Measurements from ENCODE around the gene PJA1. TPM values are rescaled to one million over a fixed set of nuclear protein-coding genes. Genes with fewer than 3 reads are reported as not detected.

Gene PJA1
- total RNA-seq, 1 donor from 2014 or later = 59.5 TPM

DNA sequence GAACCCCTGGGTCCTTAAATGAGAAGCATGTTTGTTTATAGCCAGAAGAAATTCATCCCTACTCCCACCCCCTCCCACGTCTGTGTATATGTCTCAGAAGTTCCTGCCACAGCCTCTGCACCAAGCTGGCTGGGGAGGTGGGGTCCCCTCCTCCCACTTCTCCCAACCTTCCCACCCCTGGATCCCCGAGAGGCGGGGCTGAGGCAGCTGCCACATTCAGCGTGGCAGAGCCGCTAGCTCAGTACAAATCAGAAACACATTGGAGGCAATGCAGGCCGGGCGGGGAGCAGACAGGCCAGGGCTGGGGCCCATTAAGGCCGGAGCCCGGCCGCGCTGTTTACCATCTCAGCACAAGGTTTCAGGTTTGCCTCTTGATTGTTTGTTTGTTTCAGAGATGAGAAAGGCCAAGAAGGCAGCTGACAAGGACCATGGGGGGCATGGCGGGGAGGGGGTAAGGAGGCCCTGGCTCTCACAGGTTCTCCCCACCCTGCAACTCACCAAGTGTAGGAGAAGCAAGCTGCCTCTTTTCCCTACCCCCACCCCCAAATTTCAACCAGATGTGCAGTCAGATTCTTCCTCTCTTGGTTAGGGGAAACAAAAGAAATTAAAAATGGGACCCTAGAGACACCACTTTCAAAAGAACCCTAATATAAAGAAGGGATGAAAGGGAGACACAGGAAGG, 22.3 kb downstream of the PJA1 start:
- Mint-ChIP-seq H3K4me1 (peaks cover 58% of the 10 kb centered on the region), H3K36me3 (ENCODE audit: low read depth) (no peaks in the 10 kb centered on the region), H3K27ac (ENCODE audit: unreplicated experiment) (no peak overlapping the region), H3K4me3 (no peak overlapping the region), H3K9me3 (no peaks in the 10 kb centered on the region), H3K27me3 (ENCODE audit: low read depth) (no peaks in the 10 kb centered on the region)
- DNase-seq (ENCODE audit: low read depth, low spot score) = no peak
- TF ChIP-seq, protein P1, sequence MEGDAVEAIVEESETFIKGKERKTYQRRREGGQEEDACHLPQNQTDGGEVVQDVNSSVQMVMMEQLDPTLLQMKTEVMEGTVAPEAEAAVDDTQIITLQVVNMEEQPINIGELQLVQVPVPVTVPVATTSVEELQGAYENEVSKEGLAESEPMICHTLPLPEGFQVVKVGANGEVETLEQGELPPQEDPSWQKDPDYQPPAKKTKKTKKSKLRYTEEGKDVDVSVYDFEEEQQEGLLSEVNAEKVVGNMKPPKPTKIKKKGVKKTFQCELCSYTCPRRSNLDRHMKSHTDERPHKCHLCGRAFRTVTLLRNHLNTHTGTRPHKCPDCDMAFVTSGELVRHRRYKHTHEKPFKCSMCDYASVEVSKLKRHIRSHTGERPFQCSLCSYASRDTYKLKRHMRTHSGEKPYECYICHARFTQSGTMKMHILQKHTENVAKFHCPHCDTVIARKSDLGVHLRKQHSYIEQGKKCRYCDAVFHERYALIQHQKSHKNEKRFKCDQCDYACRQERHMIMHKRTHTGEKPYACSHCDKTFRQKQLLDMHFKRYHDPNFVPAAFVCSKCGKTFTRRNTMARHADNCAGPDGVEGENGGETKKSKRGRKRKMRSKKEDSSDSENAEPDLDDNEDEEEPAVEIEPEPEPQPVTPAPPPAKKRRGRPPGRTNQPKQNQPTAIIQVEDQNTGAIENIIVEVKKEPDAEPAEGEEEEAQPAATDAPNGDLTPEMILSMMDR (conservative IDR thresholded peaks at IDR 0.05) = no peak

DNA sequence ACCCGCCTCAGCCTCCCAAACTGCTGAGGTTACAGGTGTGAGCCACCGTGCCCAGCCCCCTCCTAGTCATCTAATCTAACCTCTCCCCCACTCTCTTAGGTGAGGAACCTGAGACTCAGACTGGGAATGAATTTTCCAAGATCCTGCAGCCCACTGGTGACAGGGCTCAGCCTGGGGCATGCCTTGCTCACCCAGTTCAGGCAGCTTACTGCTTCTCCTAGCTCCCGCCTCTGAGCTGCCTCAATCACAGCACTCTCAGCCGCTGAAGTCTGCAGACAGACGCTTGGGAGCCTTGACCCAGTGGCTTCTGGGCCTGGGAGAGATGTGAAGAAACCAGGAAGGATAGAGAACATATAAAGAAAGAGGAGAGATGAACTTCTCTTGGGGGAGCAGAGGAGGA, 24.4 kb downstream of the PJA1 start:
- Mint-ChIP-seq H3K9me3 (no peaks in the 10 kb centered on the region), H3K36me3 (ENCODE audit: low read depth) (no peaks in the 10 kb centered on the region), H3K4me3 (no peak overlapping the region), H3K27ac (ENCODE audit: unreplicated experiment) (peak overlapping the region; percentile 81), H3K4me1 (peaks cover 72% of the 10 kb centered on the region), H3K27me3 (ENCODE audit: low read depth) (no peaks in the 10 kb centered on the region)
- TF ChIP-seq, protein P1 (conservative IDR thresholded peaks at IDR 0.05) = no peak
- no peak for DNase-seq (ENCODE audit: low read depth, low spot score)

DNA sequence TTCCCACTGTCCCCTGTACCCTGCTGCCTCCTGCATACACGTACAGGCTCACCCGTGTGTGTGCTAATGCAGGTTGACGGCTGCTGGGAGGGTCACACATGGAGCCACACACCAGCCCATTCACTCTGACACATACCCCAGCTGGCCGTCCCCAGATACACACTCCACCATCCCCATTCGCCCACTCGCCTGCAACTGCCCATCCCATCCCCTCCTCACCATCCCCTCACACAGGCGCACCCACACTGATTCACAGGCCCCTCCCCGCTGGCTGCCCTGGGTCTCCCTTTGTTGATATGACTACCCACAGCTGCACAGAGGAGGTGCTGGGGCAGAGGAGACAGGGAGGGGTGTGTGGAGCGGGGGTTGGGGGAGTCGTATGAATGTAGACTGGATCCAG, 25.7 kb downstream of the PJA1 start:
- TF ChIP-seq, protein P1 (conservative IDR thresholded peaks at IDR 0.05) = no peak
- no peak for DNase-seq (ENCODE audit: low read depth, low spot score)
- peak overlapping the region; percentile 6 for H3K4me3 Mint-ChIP-seq
- no peaks in the 10 kb centered on the region for H3K9me3 Mint-ChIP-seq
- no peaks in the 10 kb centered on the region for H3K27me3 Mint-ChIP-seq (ENCODE audit: low read depth)
- H3K27ac Mint-ChIP-seq (ENCODE audit: unreplicated experiment) = no peak overlapping the region
- no peaks in the 10 kb centered on the region for H3K36me3 Mint-ChIP-seq (ENCODE audit: low read depth)
- peaks cover 67% of the 10 kb centered on the region for H3K4me1 Mint-ChIP-seq

DNA sequence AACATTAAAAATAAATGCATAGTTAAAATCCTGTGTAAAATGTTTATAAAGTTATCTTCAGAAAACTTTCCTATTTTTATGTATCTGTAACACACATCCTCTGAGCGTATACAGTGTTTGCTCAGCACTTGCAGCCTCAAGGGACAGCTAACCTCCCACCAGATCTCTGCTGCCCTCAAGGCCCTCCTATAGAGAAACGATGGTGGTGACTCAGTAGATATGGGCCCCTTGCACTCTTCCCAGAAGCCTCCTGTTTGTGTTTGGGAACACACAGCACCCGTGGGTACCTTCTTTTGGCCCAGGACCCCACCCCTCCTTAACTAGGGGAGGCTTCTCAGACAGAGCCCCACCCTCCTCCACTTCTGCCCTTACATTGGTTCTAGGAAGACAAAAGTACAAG, 26.7 kb downstream of the PJA1 start:
- DNase-seq (ENCODE audit: low read depth, low spot score) = no peak
- TF ChIP-seq, protein P1 (conservative IDR thresholded peaks at IDR 0.05) = no peak
- Mint-ChIP-seq H3K27me3 (ENCODE audit: low read depth) (no peaks in the 10 kb centered on the region), H3K36me3 (ENCODE audit: low read depth) (no peaks in the 10 kb centered on the region), H3K4me1 (peaks cover 67% of the 10 kb centered on the region), H3K27ac (ENCODE audit: unreplicated experiment) (no peak overlapping the region), H3K4me3 (no peak overlapping the region), H3K9me3 (no peaks in the 10 kb centered on the region)

DNA sequence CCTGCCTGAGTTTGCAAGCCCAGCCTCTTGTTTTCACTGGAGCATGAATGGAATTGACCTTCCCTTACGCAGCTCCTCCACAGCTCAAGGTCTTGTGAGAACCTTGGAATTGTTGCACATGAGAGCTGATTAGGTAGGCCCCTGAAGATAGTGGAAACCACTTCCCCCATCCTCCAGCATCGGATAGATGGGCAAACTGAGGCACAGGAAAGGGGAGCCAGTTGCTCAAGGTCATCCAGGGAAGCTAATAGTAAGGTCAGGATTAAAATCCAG, 27.2 kb downstream of the PJA1 start:
- TF ChIP-seq, protein P1 (conservative IDR thresholded peaks at IDR 0.05) = no peak
- Mint-ChIP-seq H3K4me1 (peaks cover 66% of the 10 kb centered on the region), H3K27me3 (ENCODE audit: low read depth) (no peaks in the 10 kb centered on the region), H3K27ac (ENCODE audit: unreplicated experiment) (peak overlapping the region; percentile 99), H3K9me3 (no peaks in the 10 kb centered on the region), H3K36me3 (ENCODE audit: low read depth) (no peaks in the 10 kb centered on the region), H3K4me3 (no peak overlapping the region)
- DNase-seq (ENCODE audit: low read depth, low spot score) = no peak

All from neural crest cell (in vitro differentiated cells).